Medulla oblongata (tissue), 1 donor: ENCODE data around the gene KRT13.

ENCODE experiments used
- DNase-seq: peaks from one replicate; pipeline ENCODE4 v3.0.0-alpha.2; 2015; ENCODE audit errors: extremely low spot score

Gene KRT13

GRCh38 chr17:41494524-41494923 is 10.9 kb downstream of the KRT13 start:
- no peak for DNase-seq

- peak; percentile 21 for DNase-seq
Measured at GRCh38 chr17:41492771-41493170, 12.6 kb downstream of the KRT13 start.

- DNase-seq: peak; percentile 62
Measured at GRCh38 chr17:41492351-41492750, 13.1 kb downstream of the KRT13 start.

GRCh38 chr17:41491476-41491875 is 13.9 kb downstream of the KRT13 start:
- no peak for DNase-seq

- peak; percentile 41 for DNase-seq
Measured at GRCh38 chr17:41490000-41490990, 15.1 kb downstream of the KRT13 start.

GRCh38 chr17:41489531-41489930 is 15.9 kb downstream of the KRT13 start, which contains the start of gene KRT36:
KRT36 (minus strand) TSS chr17:41489910; CDS start chr17:41489864, 46 bp downstream.
- no peak for DNase-seq

- DNase-seq: no peak
Measured at GRCh38 chr17:41486809-41487530, 18.4 kb downstream of the KRT13 start.

GRCh38 chr17:41486316-41486715 is 19.1 kb downstream of the KRT13 start:
- DNase-seq: no peak

- DNase-seq: no peak
Measured at GRCh38 chr17:41484920-41485904, 20.2 kb downstream of the KRT13 start.

- DNase-seq: no peak
Measured at GRCh38 chr17:41483991-41484826, 21.2 kb downstream of the KRT13 start.

- no peak for DNase-seq
Measured at GRCh38 chr17:41483531-41483930, 21.9 kb downstream of the KRT13 start.

GRCh38 chr17:41481036-41481435 is 24.4 kb downstream of the KRT13 start, which contains the start of gene KRT35:
KRT35 (minus strand) TSS chr17:41481151; CDS start chr17:41481097, 54 bp downstream.
- DNase-seq: no peak

- DNase-seq: no peak
Measured at GRCh38 chr17:41480581-41480980, 24.8 kb downstream of the KRT13 start.

- no peak for DNase-seq
Measured at GRCh38 chr17:41480136-41480535, 25.3 kb downstream of the KRT13 start.

- no peak for DNase-seq
Measured at GRCh38 chr17:41478237-41478636, 27.2 kb downstream of the KRT13 start.

GRCh38 chr17:41476866-41477815 is 28.3 kb downstream of the KRT13 start:
- DNase-seq: no peak

- no peak for DNase-seq
Measured at GRCh38 chr17:41475421-41475820, 30.0 kb downstream of the KRT13 start.

GRCh38 chr17:41474863-41475262 is 30.5 kb downstream of the KRT13 start:
- no peak for DNase-seq

GRCh38 chr17:41468346-41468745 is 37.1 kb downstream of the KRT13 start:
- DNase-seq: no peak
